Prostate gland (tissue), 2 donors: ENCODE data around the gene OS9.

Experiments used
- POLR2A ChIP-seq: fragments of 450-650 bp; IDR thresholded peaks from one replicate; pipeline ENCODE4 v1.6.1; 2016; ENCODE audit warnings: antibody characterized with exemption, mild to moderate bottlenecking
- POLR2AphosphoS5 ChIP-seq: sonication (generic); formaldehyde crosslinking; IDR thresholded peaks from one replicate; pipeline ENCODE4 v1.6.1; 2017; ENCODE audit warnings: antibody characterized with exemption
- TF ChIP-seq, protein P1 (sequence below), 4 experiments: fragments of 200-600 bp in 2 of 4; fragments of 450-650 bp in 2 of 4; sonication (generic) in 2 of 4; IDR thresholded peaks; 1 replicate in 3 of 4; 2 replicates in 1 of 4; pipeline ENCODE4 v1.5.1; 2016 to 2019; ENCODE audit warnings: antibody characterized with exemption in 4 of 4, mild to moderate bottlenecking in 2 of 4, moderate library complexity in 2 of 4

DNA sequence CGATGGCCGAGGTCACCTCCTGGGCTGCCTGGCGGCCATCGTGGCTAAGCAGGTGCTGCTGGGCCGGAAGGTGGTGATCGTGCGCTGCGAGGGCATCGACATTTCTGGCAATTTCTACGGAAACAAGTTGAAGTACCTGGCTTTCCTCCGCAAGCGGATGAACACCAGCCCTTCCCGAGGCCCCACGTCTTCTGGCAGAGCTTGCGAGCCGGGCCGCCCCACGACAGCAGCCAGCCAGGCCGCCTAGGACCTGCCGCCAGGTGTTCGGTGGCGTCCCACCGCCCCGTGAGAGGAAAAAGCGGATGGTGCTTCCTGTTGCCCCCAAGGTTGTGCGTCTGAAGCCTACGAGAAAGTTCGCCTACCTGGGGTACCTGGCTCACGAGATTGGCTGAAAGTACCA lies 19.2 kb upstream of the OS9 start:
- TF ChIP-seq, protein P1, sequence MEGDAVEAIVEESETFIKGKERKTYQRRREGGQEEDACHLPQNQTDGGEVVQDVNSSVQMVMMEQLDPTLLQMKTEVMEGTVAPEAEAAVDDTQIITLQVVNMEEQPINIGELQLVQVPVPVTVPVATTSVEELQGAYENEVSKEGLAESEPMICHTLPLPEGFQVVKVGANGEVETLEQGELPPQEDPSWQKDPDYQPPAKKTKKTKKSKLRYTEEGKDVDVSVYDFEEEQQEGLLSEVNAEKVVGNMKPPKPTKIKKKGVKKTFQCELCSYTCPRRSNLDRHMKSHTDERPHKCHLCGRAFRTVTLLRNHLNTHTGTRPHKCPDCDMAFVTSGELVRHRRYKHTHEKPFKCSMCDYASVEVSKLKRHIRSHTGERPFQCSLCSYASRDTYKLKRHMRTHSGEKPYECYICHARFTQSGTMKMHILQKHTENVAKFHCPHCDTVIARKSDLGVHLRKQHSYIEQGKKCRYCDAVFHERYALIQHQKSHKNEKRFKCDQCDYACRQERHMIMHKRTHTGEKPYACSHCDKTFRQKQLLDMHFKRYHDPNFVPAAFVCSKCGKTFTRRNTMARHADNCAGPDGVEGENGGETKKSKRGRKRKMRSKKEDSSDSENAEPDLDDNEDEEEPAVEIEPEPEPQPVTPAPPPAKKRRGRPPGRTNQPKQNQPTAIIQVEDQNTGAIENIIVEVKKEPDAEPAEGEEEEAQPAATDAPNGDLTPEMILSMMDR (IDR thresholded peaks at IDR 0.05) = no peak
- TF ChIP-seq POLR2A = no peak
- TF ChIP-seq POLR2AphosphoS5 = no peak
